HTERT RPE-1 (cell line): Measurements from ENCODE around the gene CLEC16A.

Source experiments
- in situ Hi-C: fragments of 300-500 bp; cut with MboI; formaldehyde crosslinking; loops from 4 replicates; pipeline ENCODE4 v1.14.3; 2020; ENCODE audit warnings: low sequenced_read_pairs

CLEC16A gene

DNA sequence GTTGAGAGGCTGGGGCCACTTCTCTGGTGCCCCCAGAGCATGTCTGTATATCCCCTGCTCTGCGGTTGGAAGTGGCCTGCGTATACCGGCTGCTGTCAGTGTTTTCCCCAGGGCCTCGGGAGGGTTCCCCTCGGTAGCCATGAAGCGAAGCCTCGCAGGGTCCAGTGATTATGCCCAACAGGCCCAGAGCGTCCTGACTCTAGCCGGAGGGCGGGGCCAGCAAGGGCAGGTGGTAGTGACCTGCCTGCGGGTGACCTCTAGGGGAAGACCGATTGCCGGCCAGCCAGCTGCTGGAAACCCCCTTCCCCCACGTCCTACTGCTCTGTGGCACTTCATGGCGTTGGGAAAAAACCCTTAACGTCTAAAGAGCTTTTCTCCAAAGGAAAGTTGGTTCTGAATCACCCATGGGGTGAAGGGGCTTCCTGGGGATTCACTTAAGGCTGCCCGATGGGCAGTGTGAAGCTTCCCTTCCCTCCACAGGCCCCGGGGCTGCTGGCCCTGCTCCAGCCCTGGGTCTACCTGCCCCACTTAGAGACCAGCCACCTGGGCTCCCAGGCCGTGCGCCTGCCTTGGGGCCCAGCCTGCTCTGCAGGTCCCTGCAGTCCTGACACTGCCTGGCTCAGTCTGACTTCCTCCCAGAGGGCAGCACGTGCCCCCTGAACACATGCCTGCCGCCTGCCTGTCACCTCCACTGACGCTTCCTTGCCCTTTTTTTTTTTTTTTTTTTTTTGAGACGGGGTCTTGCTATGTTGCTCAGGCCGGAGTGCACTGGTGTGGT, 238.9 kb downstream of the CLEC16A start:
- in situ Hi-C loops = no loop called here

DNA sequence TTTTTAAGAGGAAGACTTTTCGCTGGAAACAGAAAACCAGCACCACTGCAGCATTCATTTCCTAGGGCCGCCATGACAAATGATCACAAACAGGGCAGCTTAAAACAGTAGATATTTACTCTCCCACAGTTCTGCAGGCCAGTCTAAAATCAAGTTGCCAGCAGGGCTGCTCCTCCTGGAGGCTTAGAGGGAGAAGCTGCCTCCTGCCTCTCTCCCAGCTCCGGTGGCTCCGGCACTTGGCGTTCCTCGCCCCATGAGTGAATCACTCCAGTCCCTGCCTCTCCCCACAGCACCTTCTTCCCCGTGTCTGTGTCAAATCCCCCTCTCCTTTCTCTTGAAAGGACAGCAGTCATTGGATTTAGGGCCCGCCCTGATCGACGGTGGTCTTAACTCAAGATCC, 239.6 kb downstream of the CLEC16A start:
- in situ Hi-C loops = no loop called here

DNA sequence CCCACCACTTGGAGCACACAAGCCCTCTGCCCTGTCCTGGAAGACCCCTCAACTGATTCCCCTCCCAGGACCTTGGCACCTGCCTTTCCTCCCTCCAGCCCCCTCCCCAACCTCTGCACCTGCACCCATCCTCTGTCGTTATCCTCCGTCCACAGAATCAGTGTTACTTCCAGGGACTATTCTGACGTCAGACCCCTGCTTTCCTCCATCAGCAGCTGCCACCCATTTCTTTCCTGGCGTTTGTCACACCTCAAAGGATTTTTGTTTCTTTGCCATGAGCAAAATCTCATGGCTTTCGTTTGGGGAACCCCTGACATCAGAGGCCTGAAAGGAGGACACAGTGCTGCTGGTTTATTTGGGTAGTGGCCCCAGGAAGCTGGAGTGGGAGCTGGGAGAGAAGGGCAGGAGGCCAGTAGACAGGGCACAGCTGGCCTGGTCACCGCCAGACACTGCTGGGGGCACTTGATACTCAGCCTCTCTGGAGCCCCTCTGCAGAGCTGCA, 243.2 kb downstream of the CLEC16A start:
- in situ Hi-C loops = no loop called here

DNA sequence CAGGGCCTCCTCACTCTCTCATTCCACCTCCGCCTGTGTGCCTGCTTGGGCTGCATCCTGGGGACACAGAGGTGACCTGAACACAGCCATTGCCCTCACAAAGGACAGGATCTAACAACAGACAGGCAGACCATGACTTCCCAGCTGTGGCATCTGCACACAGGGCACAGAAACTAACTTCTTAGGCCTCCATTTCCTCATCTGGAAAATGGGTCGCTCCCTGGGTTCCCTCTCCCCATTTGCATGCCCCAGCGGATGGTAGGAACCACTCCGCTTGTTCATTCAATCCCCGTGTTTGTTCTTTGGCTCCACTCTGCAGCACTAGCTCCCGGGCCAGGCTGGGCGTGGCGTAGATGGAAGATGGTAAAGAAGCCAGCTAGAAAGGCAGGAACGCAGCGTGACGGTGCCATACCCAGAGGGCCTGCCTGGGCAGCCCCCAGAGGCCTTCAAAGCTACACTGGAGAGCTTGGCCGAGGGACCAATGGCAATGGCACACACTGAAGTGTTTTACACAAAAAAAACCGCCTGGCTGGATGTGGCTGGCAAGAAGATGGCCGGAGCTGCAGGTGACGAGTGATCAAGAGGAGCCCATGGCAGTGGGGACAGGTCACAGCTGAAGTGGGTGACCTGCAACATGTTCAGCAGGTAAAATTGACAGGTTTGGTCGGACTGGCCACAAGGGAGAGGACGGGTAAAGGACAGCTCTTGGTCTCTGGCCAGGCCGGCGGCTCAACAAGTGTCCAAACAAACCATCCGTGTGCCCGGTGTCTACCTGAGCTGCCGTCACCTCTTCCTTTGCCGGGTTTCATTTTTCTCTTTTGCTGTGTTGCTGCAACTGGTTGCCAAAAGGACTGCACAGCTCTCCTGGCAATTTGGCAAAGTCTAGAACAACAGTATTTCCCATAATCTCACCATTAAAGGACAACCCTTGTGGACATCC, 244.7 kb downstream of the CLEC16A start:
- in situ Hi-C loops = no loop called here

DNA sequence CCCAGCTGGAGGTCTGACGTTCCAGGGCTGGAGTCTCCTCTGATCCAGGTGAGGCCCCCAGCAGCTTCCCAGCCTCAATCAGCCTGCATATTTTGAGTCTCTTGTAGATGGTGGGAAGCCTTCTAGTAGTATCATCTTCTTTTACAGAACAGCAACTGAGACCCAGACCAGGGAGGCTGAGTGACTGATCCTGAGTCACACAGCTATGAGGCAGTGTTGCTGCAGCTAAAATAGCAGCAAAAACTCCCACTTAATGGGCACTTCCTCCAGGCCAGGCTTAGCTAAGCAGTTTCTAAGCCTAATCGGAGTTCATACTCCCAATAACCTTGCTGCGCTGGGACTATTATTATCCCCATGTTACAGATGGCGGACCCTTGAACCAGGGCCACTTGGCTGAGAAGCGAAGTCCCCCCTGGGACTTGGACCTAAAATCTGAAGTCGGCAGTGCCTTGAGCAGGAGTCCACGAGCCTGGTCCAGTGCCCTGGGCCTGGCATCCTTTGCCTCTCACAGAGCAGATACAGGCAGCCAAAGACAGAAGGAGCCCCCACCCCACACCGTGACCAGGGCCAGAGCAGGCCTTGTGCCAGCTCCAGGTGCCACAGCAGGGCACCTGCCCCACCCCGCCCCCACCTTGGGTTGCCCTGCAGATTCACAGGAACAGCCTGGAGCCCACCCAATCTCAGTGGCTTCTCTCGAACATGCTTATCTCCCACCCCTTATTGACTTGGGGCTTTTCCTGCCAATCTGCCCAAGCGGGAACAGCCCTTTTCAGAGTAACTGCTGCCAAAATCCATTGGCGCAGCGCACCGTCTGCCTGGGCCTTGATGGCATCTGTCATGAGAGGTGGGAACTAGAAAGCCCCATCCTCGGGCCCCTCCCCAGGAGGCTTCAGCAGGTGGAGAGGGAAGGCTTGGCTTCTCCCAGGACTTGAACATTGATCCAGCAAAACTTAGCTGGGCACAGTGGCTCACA, 246.5 kb downstream of the CLEC16A start:
- in situ Hi-C loops = no loop called here

DNA sequence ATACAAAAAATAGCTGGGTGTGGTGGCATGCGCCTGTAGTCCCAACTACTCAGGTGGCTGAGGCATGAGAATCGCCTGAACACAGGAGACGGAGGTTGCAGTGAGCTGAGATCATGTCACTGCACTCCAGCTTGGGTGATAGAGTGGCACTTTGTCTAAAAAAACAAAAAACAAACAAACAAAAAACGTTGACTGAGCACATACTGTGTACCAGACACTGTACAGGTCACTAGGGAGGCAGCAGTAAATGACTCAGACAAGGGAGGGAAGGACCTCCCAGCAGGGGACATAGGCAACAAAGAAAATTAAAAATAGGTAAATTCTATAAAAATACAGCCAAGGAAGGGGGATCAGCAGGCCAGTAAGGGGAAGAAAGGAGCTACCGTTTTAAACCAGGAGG, 247.3 kb downstream of the CLEC16A start:
- in situ Hi-C loops = no loop called here

DNA sequence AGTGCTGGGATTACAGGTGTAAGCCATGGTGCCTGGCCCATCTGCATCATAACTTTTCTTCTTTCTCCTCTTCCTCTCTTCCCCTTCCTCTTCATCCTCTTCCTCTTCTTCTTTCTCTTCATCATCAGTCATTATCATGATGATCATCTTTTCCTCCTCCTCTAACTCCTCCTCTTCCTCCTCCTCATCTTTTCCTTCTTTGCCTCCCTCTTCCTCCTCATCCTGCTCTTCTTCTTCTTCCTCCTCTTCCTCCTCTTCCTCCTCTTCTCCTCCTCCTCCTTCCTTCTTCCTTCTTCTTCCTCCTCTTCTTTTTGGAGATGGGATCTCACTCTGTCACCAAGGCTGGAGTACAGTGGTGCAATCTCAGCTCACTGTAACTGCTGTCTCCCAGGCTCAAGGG, 249.1 kb downstream of the CLEC16A start:
- in situ Hi-C loops = no loop called here

DNA sequence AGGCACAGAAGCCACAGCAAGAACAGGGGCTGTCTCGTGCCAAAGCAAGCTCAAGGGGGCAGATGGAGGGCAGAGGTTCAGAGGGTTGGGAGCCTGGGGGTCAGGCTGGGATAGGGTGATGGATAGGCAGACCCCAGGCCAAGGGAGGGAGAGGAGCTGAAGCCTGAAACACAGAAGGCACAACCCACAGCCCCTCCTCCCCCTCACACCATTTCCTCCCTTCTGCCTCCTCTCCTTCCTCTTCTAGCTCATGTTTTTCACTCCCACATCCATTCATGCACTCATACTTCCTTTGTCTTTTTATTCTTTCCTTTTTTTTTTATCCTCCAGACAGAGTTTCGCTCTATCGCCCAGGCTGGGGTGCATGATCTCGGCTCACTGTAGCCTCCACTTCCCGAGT, 250.5 kb downstream of the CLEC16A start:
- in situ Hi-C loops = no loop called here

DNA sequence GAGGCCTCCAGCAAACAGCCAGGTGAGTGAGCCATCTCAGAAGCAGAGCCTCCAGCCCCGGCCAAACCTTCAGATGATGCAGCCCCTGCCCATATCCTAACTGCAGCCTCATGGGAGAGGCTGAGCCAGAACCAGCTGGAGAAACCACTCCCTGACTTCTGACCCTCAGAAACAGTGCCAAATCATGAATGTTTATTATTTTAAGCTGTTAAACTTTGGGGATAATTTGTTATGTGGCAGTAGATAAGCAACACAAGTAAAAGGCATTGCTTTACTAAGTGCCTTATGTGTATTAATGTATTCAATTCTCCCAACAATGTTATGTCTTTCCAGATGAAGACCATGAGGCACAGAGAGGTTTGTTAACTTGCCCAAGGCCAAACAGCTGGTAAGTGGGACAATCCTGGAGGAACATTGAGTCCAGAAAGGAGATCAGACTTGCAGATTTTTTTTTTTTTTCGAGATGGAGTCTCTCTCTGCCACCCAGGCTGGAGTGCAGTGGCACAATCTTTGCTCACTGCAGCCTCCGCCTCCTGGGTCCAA, 252.0 kb downstream of the CLEC16A start:
- in situ Hi-C loops = no loop called here

DNA sequence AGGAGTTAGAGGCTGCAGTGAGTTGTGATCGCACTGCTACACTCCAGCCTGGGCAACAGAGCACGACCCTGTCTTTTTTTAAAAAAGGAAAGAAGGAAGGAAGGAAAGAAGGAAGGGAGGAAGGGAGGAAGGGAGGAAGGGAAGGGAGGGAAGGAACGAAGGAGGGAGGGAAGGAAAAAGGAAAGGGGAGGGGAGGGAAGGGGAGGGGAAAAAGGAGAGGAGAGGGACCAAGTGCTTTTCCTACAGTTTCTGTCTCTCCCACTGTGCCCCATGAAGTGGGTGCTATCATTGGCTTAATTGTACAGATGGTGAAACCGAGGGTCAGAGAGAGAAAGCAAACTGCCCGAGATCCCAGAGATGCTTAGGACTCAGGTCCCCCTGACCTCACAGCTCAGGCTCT, 254.0 kb downstream of the CLEC16A start:
- in situ Hi-C loops = no loop called here

DNA sequence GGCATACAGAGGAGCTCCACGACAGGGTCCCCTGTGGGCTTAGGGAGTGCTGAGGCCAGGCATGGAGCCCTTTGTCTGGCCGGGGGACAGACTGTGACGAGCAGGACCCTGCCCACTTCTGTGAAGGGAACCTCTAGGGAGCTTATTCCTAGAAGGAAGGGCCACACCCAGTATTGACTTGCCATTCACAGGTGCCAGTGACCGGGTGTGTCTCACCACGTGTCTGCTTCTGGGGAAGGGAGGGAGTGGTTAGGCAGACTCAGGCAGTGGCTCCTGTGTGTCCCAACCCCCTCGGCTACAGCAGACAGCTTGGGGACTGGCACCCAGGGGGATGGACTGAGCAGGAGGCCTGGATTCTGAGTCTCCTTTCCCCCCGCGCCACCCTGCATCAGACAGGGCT, 254.5 kb downstream of the CLEC16A start:
- in situ Hi-C loops = no loop called here

DNA sequence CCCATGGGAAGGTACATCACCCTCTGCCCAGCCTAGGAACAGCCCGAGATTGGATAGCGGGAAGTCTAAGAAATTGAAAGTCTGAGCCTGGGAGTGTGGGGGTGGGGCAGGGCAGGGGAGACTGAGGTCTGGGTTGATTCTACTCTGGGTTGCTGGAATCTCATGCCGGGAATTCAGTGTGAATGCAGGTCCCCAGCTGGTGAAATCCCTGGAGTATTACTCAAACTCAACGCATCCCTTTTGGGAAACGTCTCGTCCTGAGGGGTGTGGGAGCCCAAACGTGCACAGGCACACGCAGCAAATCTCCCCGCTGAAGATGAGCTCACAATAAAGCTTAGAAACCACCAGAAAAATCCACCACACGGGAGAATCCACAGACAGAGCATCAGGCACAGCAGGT, 256.2 kb downstream of the CLEC16A start:
- in situ Hi-C loops = no loop called here

DNA sequence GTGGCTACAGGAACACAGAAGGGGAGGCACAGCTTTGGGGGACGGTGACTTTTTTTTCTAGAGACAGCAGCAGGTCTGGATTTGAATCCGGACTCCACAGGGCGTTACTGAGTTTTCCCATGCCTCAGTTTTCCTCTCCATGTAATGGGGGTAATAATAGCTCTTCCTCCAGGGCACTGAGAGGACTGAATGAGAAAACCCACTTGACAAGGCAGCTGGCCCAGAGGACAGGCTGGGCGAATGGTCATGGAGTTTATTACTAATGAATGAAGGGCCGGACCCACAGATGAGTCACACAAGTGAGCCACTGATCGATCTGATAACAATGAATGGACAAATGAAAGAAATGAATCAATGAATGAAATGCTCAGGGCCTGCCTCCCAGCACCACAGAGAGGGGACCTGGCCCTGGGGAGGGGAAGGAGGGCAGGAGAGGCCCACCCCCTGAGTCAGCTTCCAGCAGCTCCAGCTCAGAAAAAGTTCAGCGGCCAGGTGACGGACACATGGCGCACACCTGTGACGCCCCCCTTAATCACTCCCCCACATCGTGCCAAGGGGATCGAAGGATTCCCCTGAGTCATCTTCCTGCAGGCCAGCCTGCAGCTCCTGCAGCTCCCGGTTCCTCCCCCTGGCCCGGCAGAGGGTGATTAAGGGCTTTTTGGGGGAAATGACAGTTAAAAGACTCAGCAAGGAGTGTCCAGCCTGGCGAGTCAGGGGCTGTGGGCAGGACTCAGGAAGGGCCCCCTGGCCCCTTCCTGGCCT, 257.3 kb downstream of the CLEC16A start:
- in situ Hi-C loops = no loop called here

DNA sequence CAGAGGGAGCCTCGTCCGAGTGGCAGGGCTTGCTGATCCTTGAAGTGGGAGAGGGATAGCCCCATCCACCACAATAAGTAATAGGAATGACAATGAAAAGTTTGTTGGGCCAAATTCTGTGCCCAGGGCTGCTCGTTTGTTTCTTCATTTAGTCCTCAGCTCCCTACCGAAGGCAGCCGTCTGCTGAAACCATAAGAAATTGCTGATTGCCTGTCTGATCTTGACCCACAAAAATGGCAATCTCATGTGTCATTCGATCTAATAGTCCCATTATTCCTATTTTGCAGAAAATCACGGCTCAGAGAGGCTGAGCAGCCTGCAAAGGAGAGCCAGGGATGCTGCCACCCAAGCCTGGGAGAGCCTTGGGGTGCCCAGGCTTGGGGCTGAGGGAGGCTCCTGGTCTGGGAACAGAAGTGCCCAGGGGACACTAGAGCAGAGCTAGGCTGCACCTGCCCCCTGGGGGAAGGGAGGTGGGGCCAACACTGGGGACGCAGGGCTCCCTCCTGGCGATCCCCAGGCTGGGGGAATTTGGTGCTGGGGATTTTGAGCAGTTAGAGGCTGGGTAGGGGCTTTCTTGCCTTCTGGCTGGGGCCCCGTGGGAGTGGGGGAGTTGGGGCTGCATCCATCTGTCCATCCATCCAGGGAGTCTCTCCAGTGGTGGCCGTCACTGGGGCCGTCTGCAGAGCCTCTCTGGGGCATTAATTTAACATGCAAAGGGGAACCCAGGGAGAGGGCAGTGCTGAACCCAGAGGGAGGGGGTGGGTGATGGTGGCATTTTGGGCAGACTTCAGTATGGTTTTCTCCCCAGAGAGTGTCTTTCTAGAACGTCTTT, 258.1 kb downstream of the CLEC16A start:
- in situ Hi-C loops = no loop called here

DNA sequence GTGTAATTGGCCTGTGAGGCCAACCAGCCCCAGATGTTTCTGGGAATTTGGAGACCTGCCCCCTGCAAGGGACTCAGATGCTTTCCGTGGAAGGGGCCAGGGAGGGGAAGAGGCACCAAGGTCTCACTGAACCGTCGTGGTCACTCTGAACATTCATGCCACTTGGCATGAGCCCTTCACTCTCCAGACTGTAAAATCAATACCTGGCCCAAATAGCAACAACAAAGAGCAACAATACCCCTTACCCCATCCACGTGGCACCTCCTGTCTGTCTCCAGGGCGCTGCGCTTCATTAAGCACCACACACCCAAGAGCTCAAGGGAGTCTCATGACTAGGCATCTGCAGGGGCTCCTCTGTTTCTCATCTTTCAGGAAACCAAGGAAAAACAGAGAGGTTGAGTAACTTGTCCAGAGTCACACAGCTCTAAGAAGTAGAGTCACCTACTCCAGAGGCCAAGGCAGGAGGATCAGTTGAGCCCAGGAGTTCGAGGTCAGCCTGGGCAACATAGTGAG, 258.8 kb downstream of the CLEC16A start:
- in situ Hi-C loops = no loop called here

DNA sequence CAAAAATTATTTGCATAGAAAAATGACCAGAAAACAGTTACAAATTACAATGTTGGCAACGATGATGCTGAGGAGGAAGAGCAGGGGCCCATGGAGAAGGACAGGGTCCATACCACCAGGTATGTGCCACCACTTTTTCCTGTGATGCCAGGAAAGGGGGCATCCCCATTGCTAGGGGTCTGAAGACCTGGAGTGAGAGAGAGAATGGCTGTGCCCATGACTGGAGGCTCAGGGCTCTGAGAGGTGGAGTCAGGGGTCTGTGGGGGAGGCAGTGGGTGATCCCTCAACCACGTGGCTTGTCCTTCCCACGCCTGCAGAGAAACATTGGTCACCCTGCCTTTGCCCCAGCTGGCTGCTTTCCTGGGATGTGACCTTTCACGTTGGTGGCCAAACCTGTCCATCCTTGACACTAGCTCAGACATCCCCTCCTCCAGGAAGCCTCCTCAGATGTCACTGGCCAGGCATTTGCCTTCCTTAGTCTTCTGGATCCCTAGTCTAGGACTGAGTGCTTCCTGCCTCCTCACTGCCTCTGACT, 260.2 kb downstream of the CLEC16A start:
- in situ Hi-C loops = no loop called here

DNA sequence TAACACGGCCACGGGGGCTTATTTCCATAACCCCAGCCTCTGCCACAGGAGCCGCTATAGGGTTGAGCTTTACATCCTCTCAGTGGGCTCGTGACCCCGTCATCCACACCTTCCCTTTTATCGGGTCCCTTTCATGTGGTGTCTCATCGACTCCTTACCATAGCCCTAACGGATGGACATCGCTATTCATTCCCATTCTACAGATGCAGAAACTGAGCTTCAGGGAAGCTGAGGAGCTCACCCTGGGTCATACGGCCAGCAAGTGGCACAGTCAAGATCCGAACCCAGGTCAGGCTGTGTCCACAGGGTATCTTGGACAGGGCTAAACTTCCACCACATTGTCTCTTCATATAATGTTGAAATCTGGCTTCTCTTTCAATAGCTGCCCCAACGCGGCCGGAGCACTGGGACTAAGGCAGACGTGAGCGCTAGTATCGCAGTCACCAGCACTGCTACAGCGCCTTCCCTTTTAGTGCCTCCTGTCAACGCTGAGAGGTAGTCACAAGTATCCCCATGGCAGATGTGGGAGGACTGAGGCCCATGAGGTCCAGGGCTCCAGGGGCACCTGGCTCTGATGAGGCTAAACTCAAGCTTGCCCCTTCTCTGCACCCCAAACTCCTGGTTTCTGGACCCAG, 260.8 kb downstream of the CLEC16A start:
- in situ Hi-C loops = no loop called here
